ENCODE results near the gene MANEAL. TPM values are rescaled to one million over a fixed set of nuclear protein-coding genes. Genes with fewer than 3 reads are reported as not detected.

MANEAL gene
- total RNA-seq, 2 experiments from 2014 or later = 20.0 to 27.1 TPM

GRCh38 chr1:37846647-37847339, 53.1 kb downstream of the MANEAL start:
- Histone ChIP-seq H3K36me3 (ENCODE audit: insufficient read depth, low read length) (peaks cover 46% of the 10 kb centered on the region), H3K4me3 (ENCODE audit: low read depth, low read length, poor library complexity, severe bottlenecking) (no peak overlapping the region), H3K27ac (ENCODE audit: low read depth, low read length, poor library complexity, severe bottlenecking) (no peak overlapping the region), H2AFZ (ENCODE audit: low read length) (no peak overlapping the region), H3K4me1 (ENCODE audit: insufficient read depth, low read length, poor library complexity, severe bottlenecking) (peaks cover 16% of the 10 kb centered on the region), H3K4me2 (ENCODE audit: low read length) (no peak overlapping the region), H3K79me2 (ENCODE audit: insufficient read depth, low read depth, low read length) (peaks cover 43% of the 10 kb centered on the region; the same call in 1 of the 2 replicates), H4K20me1 (ENCODE audit: insufficient read depth, low read length) (no peaks in the 10 kb centered on the region), H3K9me2 (ENCODE audit: insufficient read depth, low read length) (no peaks in the 10 kb centered on the region), H3K9me3 (ENCODE audit: low read length) (no peaks in the 10 kb centered on the region)
- ChIA-PET POLR2A (interaction anchor here (0.6 to 3.4 kb wide), 3 partner anchors 10 to 29 kb away, joined by 4 to 11 read pairs (median 7); partner anchors contain the start of gene MTF1), CTCF (ENCODE audit: unreplicated experiment) (no interaction called here)
- intact Hi-C loops (cut with micrococcal nuclease; ENCODE audit: unreplicated experiment) = no loop called here
- TF ChIP-seq EZH2phosphoT487 (IDR thresholded peaks at IDR 0.05; ENCODE audit: borderline replicate concordance, low read depth, low read length) (no peak), CTCF (conservative IDR thresholded peaks at IDR 0.05; ENCODE audit: low read length) (no peak)
- DNase-seq (ENCODE audit: low spot score) = no peak
- BruUV-seq (replicated peaks) = no TSS peak

GRCh38 chr1:37849480-37849879, 55.8 kb downstream of the MANEAL start:
- no peaks in the 10 kb centered on the region for H3K9me2 ChIP-seq (ENCODE audit: insufficient read depth, low read length)
- H3K4me3 ChIP-seq (ENCODE audit: low read depth, low read length, poor library complexity, severe bottlenecking) = no peak overlapping the region
- H2AFZ ChIP-seq (ENCODE audit: low read length) = no peak overlapping the region
- H3K9me3 ChIP-seq (ENCODE audit: low read length) = no peaks in the 10 kb centered on the region
- TF ChIP-seq CTCF (conservative IDR thresholded peaks at IDR 0.05; ENCODE audit: low read length) (no peak), EZH2phosphoT487 (IDR thresholded peaks at IDR 0.05; ENCODE audit: borderline replicate concordance, low read depth, low read length) (no peak)
- peaks cover 67% of the 10 kb centered on the region for H3K36me3 ChIP-seq (ENCODE audit: insufficient read depth, low read length)
- ChIA-PET POLR2A (no interaction called here), CTCF (ENCODE audit: unreplicated experiment) (no interaction called here)
- DNase-seq (ENCODE audit: low spot score) = no peak
- BruUV-seq (replicated peaks) = no TSS peak
- peaks cover 23% of the 10 kb centered on the region for H3K4me1 ChIP-seq (ENCODE audit: insufficient read depth, low read length, poor library complexity, severe bottlenecking)
- H4K20me1 ChIP-seq (ENCODE audit: insufficient read depth, low read length) = 0 out of 2 replicates have a peak, but pooled peaks cover 3% of the 10 kb centered on the region
- H3K4me2 ChIP-seq (ENCODE audit: low read length) = no peak overlapping the region
- no peak overlapping the region for H3K27ac ChIP-seq (ENCODE audit: low read depth, low read length, poor library complexity, severe bottlenecking)
- intact Hi-C loops (cut with micrococcal nuclease; ENCODE audit: unreplicated experiment) = no loop called here
- peaks cover 61% of the 10 kb centered on the region; the same call in 1 of the 2 replicates for H3K79me2 ChIP-seq (ENCODE audit: insufficient read depth, low read depth, low read length)
